Heart left ventricle (tissue), 16 donors: ENCODE results near the gene BIVM. TPM values are rescaled to one million over a fixed set of nuclear protein-coding genes. Genes with fewer than 3 reads are reported as not detected.

Experiments used
- ATAC-seq, 4 donors: fragments of 200-7000 bp; cut with Tn5 transposase; one replicate each; pipeline ENCODE4 v1.9.1; 2020 to 2022; ENCODE audit warnings: moderate library complexity in 4 of 4, mild to moderate bottlenecking in 3 of 4, moderate number of reproducible peaks in 1 of 4
- DNase-seq, 5 donors: peaks; one replicate each; pipeline ENCODE4 v3.0.0-alpha.2; 2020
- H3K27ac ChIP-seq, 12 donors: fragments of 200-600 bp; sonication (generic) in 4 of 12; one replicate each; pipeline versions ENCODE4 v1.5.0 to v1.8.0; 2016 to 2022; ENCODE audit warnings: mild to moderate bottlenecking in 2 of 12
- H3K27me3 ChIP-seq, 9 donors: fragments of 200-600 bp; sonication (generic) in 2 of 9; one replicate each; pipeline versions ENCODE4 v1.5.1 to v1.8.0; 2016 to 2022; ENCODE audit warnings: mild to moderate bottlenecking in 3 of 9
- H3K36me3 ChIP-seq, 9 donors: fragments of 200-600 bp; sonication (generic) in 2 of 9; one replicate each; pipeline versions ENCODE4 v1.5.0 to v1.8.0; 2018 to 2022; ENCODE audit warnings: mild to moderate bottlenecking in 2 of 9
- H3K4me1 ChIP-seq, 12 donors: fragments of 200-600 bp; sonication (generic) in 4 of 12; one replicate each; pipeline versions ENCODE4 v1.5.0 to v1.8.0; 2016 to 2022; ENCODE audit warnings: mild to moderate bottlenecking in 3 of 12
- H3K4me3 ChIP-seq, 12 donors: fragments of 200-600 bp; sonication (generic) in 4 of 12; one replicate each; pipeline versions ENCODE4 v1.5.0 to v1.8.0; 2017 to 2022; ENCODE audit warnings: mild to moderate bottlenecking in 9 of 12, moderate library complexity in 4 of 12
- H3K9me3 ChIP-seq, 12 donors: fragments of 200-600 bp; sonication (generic) in 4 of 12; one replicate each; pipeline versions ENCODE4 v1.5.0 to v1.8.0; 2016 to 2022; ENCODE audit warnings: mild to moderate bottlenecking in 1 of 12
- POLR2A ChIP-seq, 2 donors: fragments of 450-650 bp; IDR thresholded peaks; one replicate each; pipeline ENCODE4 v1.6.1; 2017; ENCODE audit warnings: antibody characterized with exemption in 2 of 2, mild to moderate bottlenecking in 2 of 2, moderate library complexity in 2 of 2
- WGBS, 4 donors: extraction: QIAGEN DNeasy Blood & Tissue Kit in 2 of 4; methylation state at CpG; one replicate each; pipeline versions ENCODE4 v1.1.5 to v1.1.7; 2013 to 2018; 5-methylcytosine and 5-hydroxymethylcytosine counted together
- intact Hi-C, 10 donors: fragments of 100-400 bp; cut with DNase I; formaldehyde crosslinking; loops; one replicate each; pipeline versions ENCODE4 v1.11.1 to v1.14.2; 2022
- polyA plus RNA-seq, 2 donors: library from polyadenylated mRNA; stranded (reverse); fragments of 200-250 nt; gene quantifications; one replicate each; pipeline ENCODE4 v1.2.3, GENCODE V29; 2013
- total RNA-seq, 9 donors: library from RNA; depleted of rRNA in 2 of 9; stranded (reverse); fragments of >200 nt in 2 of 9; fragmentation: NEBNext Ultra II Directional in 3 of 9; extraction: Animal tissue kit (Norgen Biotek cat#: 25700) in 3 of 9; gene quantifications; one replicate each; pipeline versions ENCODE4 v1.1.0 to v1.2.4, GENCODE V29; 2016 to 2023
- TF ChIP-seq, protein P1 (sequence below), 12 donors: fragments of 200-600 bp; sonication (generic) in 4 of 12; IDR thresholded peaks; one replicate each; pipeline versions ENCODE4 v1.5.0 to v1.8.0; 2018 to 2022; ENCODE audit warnings: antibody characterized with exemption in 12 of 12, mild to moderate bottlenecking in 5 of 12
- donor health status: ischemic (EF 13 %, LVEDD 7.1; RV severe dilation, severe dysfunction).
- donor health status: healthy with polysubstance abuse.
- donor health status: DM: no; HTN: yes; CAD: no.
- donor health status: DM: no; HTN: no; CAD: no.
- donor health status: ischemic (EF 25% LVEDD 6.9; RV normal size, moderate dysfunction).
- donor health status: ischemic (EF 25% LVEDD 5.7; RV mildly dilated, moderate dysfunction).
- donor health status: healthy.
- donor health status: DM: yes; HTN: yes; CAD: no.
- donor health status: ischemic (EF 35%, LVEDD 5.7; RV mildly dilated, moderate dysfunction).
- donor health status: nonischemic (EF 11% LVEDD 7.7; RV severe dilation, severe dysfunction).
- donor health status: DM: yes; HTN: yes; CAD: no.
- donor health status: PGD.
- donor health status: ischemic (EF 29% LVEDD 5.4; RV normal size, mild dysfunction).
- donor health status: nonischemic (EF 23%, LVEDD 6.1; RV moderate dilation, normal function).

Gene BIVM
- total and polyA plus RNA-seq, 11 donors = 10.3 to 35.7 (median 24.5) TPM

DNA sequence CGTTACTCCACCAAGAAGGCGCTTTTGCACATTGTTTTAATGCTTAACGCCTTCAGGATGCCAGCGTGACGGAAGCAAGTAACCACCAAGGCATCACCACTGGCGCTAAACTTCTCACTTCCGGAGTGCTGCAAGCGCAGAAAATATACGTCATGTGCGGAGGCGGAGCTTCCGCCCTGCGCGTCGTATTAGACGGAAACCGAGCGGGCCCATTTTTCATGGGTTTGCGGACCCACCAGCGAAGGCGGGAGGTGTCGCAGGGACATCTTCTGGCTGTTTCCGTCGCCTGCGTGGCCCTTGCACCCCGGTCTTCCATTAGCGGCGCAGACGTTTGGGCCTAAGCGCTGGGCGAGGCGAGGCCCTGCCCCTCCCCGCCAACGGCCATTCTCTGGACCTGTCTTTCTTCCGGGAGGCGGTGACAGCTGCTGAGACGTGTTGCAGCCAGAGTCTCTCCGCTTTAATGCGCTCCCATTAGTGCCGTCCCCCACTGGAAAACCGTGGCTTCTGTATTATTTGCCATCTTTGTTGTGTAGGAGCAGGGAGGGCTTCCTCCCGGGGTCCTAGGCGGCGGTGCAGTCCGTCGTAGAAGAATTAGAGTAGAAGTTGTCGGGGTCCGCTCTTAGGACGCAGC lies 46.8 kb downstream of the BIVM start, which contains the start of gene ERCC5:
ERCC5 (plus strand) TSS at position 403 of the 631 bp plus-strand sequence. CDS start 235 bp downstream, outside the sequence.
- peaks cover 0 to 33% (median 6%) of the 10 kb centered on the region in 9 donors for H3K36me3 ChIP-seq
- intact Hi-C loops = loop anchor here in 9 of 10 donors (1.0 to 10.0 kb wide), 9 partner anchors 43 to 265 kb away; partner anchors contain the start of genes TPP2 (in 5 of the 9) and BIVM (in 2 of the 9)

GRCh38 chr13:102846261-102847015 lies 47.5 kb downstream of the BIVM start:
- TF ChIP-seq, protein P1, sequence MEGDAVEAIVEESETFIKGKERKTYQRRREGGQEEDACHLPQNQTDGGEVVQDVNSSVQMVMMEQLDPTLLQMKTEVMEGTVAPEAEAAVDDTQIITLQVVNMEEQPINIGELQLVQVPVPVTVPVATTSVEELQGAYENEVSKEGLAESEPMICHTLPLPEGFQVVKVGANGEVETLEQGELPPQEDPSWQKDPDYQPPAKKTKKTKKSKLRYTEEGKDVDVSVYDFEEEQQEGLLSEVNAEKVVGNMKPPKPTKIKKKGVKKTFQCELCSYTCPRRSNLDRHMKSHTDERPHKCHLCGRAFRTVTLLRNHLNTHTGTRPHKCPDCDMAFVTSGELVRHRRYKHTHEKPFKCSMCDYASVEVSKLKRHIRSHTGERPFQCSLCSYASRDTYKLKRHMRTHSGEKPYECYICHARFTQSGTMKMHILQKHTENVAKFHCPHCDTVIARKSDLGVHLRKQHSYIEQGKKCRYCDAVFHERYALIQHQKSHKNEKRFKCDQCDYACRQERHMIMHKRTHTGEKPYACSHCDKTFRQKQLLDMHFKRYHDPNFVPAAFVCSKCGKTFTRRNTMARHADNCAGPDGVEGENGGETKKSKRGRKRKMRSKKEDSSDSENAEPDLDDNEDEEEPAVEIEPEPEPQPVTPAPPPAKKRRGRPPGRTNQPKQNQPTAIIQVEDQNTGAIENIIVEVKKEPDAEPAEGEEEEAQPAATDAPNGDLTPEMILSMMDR (IDR thresholded peaks at IDR 0.05) = no peak
- no peak for TF ChIP-seq POLR2A (IDR thresholded peaks at IDR 0.05)
- peak overlapping the region; percentile 92 to 99 (median 96) for H3K27ac ChIP-seq
- peaks cover 0 to 31% (median 19%) of the 10 kb centered on the region in 12 donors for H3K4me1 ChIP-seq
- peaks cover 0 to 26% (median 6%) of the 10 kb centered on the region in 9 donors for H3K36me3 ChIP-seq
- H3K27me3 ChIP-seq = no peaks in the 10 kb centered on the region
- peak in 4 of 5 donors; percentile 22 to 37 (median 28) for DNase-seq
- no peaks in the 10 kb centered on the region for H3K9me3 ChIP-seq
- intact Hi-C loops = loop anchor here in 8 of 10 donors (1.0 to 10.0 kb wide), 9 partner anchors 44 to 266 kb away; partner anchors contain the start of gene TPP2 (in 3 of the 8)
- WGBS, 4 donors = 0 to 1% (median 1%) methylated on average over 30 to 31 of the region's 31 CpGs
- ATAC-seq = peak in 3 of 4 donors; percentile 5 to 50 (median 34)
- H3K4me3 ChIP-seq = peak overlapping the region; percentile 67 to 96 (median 92)

More for the DNA sequence above, 46.8 kb downstream of the BIVM start, which contains the start of gene ERCC5:
- DNase-seq = peak; percentile 94 to 97 (median 95)
- Histone ChIP-seq H3K27me3 (no peaks in the 10 kb centered on the region), H3K27ac (peak within 1 kb of the TSS; percentile 92 to 99 (median 96)), H3K4me3 (peak within 1 kb of the TSS; percentile 67 to 96 (median 92)), H3K4me1 (peaks cover 0 to 31% (median 19%) of the 10 kb centered on the region in 12 donors), H3K9me3 (no peaks in the 10 kb centered on the region)
- WGBS, 4 donors = 0% methylated on average over 35 to 49 of the region's 49 CpGs
- peak; percentile 90 to 96 (median 94) for ATAC-seq
- TF ChIP-seq, protein P1 (IDR thresholded peaks at IDR 0.05) = peak in 2 of 12 donors; percentile 7 to 10
- TF ChIP-seq POLR2A (IDR thresholded peaks at IDR 0.05) = peak in 1 of 2 donors; percentile 78

GRCh38 chr13:102847272-102848234 lies 48.6 kb downstream of the BIVM start:
- Histone ChIP-seq H3K27ac (peak overlapping the region in 10 of 12 donors; percentile 92 to 99 (median 98)), H3K4me3 (peak overlapping the region; percentile 67 to 96 (median 92)), H3K36me3 (peaks cover 0 to 23% (median 9%) of the 10 kb centered on the region in 9 donors), H3K9me3 (no peaks in the 10 kb centered on the region), H3K4me1 (peaks cover 0 to 31% (median 19%) of the 10 kb centered on the region in 12 donors), H3K27me3 (no peaks in the 10 kb centered on the region)
- no peak for TF ChIP-seq POLR2A (IDR thresholded peaks at IDR 0.05)
- TF ChIP-seq, protein P1 (IDR thresholded peaks at IDR 0.05) = peak; percentile 51 to 81 (median 72)
- WGBS, 4 donors = 22 to 29% (median 25%) methylated on average over 12 of the region's 12 CpGs
- no peak for DNase-seq
- ATAC-seq = no peak
- intact Hi-C loops = loop anchor here in 9 of 10 donors (1.0 to 10.0 kb wide), 10 partner anchors 45 to 267 kb away; partner anchors contain the start of gene TPP2 (in 3 of the 9)
